Peyer's patch (tissue), 4 donors: ENCODE measurements around the gene MIER1. TPM values are rescaled to one million over a fixed set of nuclear protein-coding genes. Genes with fewer than 3 reads are reported as not detected.

Experiments
- DNase-seq, 3 donors: peaks; one replicate each; pipeline ENCODE4 v3.0.0-alpha.2; 2017 to 2019
- H3K27ac ChIP-seq, 4 donors: fragments of 200-600 bp; sonication (generic); one replicate each; pipeline ENCODE4 v1.5.1; 2016 to 2019
- H3K27me3 ChIP-seq, 2 donors: fragments of 200-600 bp; sonication (generic); one replicate each; pipeline ENCODE4 v1.5.1; 2019
- H3K36me3 ChIP-seq, 3 donors: fragments of 200-600 bp; sonication (generic); one replicate each; pipeline ENCODE4 v1.5.1; 2016 to 2019
- H3K4me1 ChIP-seq, 4 donors: fragments of 200-600 bp; sonication (generic); one replicate each; pipeline ENCODE4 v1.5.1; 2016 to 2019
- H3K4me3 ChIP-seq, 4 donors: fragments of 200-600 bp; sonication (generic); 1 replicate in 3 of 4; 2 replicates in 1 of 4; pipeline ENCODE4 v1.5.1; 2016 to 2019; ENCODE audit warnings: mild to moderate bottlenecking in 1 of 4
- H3K9me3 ChIP-seq, 4 donors: fragments of 200-600 bp; sonication (generic); one replicate each; pipeline ENCODE4 v1.5.1; 2016 to 2019; ENCODE audit warnings: mild to moderate bottlenecking in 1 of 4
- CTCF ChIP-seq, 6 experiments: fragments of 450-650 bp in 4 of 6; fragments of 200-600 bp in 2 of 6; sonication (generic) in 1 of 6; IDR thresholded peaks; one replicate each; pipeline ENCODE4 v1.5.1; 2017 to 2019; ENCODE audit warnings: antibody characterized with exemption in 6 of 6, mild to moderate bottlenecking in 3 of 6, moderate library complexity in 1 of 6
- POLR2A ChIP-seq, 2 donors: fragments of 450-650 bp; IDR thresholded peaks; one replicate each; pipeline ENCODE4 v1.5.1; 2017; ENCODE audit warnings: antibody characterized with exemption in 2 of 2, mild to moderate bottlenecking in 2 of 2, moderate library complexity in 2 of 2
- total RNA-seq, 4 donors: library from RNA; depleted of rRNA; stranded (reverse); fragments of >200 nt; gene quantifications; one replicate each; pipeline ENCODE4 v1.1.0, GENCODE V29; 2016

Gene MIER1
- total RNA-seq, 4 donors from 2014 or later, result 25.3 to 56.1 (median 39.5) TPM

GRCh38 chr1:67018574-67018973 lies 93.8 kb downstream of the MIER1 start:
- Histone ChIP-seq H3K27me3 (no peaks in the 10 kb centered on the region), H3K4me3 (no peak overlapping the region)
- no peak for DNase-seq

GRCh38 chr1:67019121-67019520 lies 94.3 kb downstream of the MIER1 start:
- TF ChIP-seq POLR2A (IDR thresholded peaks at IDR 0.05) (no peak), CTCF (IDR thresholded peaks at IDR 0.05) (no peak)
- H3K27me3 ChIP-seq, result no peaks in the 10 kb centered on the region
- H3K4me1 ChIP-seq, result no peaks in the 10 kb centered on the region
- H3K9me3 ChIP-seq, result no peaks in the 10 kb centered on the region
- H3K4me3 ChIP-seq, result no peak overlapping the region
- DNase-seq, result no peak
- peak overlapping the region in 2 of 4 donors; percentile 2 to 9 for H3K27ac ChIP-seq
- H3K36me3 ChIP-seq, result peaks cover 0 to 38% (median 0%) of the 10 kb centered on the region in 3 donors

More at GRCh38 chr1:67018574-67018973, 93.8 kb downstream of the MIER1 start:
- H3K36me3 ChIP-seq, result peaks cover 0 to 38% (median 0%) of the 10 kb centered on the region in 3 donors
- peak overlapping the region in 1 of 4 donors; percentile 6 for H3K27ac ChIP-seq
- no peaks in the 10 kb centered on the region for H3K4me1 ChIP-seq
- no peaks in the 10 kb centered on the region for H3K9me3 ChIP-seq
- TF ChIP-seq POLR2A (IDR thresholded peaks at IDR 0.05), result no peak
- no peak for TF ChIP-seq CTCF (IDR thresholded peaks at IDR 0.05)

- H3K9me3 ChIP-seq, result no peaks in the 10 kb centered on the region
- H3K4me3 ChIP-seq, result no peak overlapping the region
- no peak for DNase-seq
- peak overlapping the region in 2 of 4 donors; percentile 2 to 9 for H3K27ac ChIP-seq
- H3K4me1 ChIP-seq, result no peaks in the 10 kb centered on the region
- peaks cover 0 to 38% (median 0%) of the 10 kb centered on the region in 3 donors for H3K36me3 ChIP-seq
- TF ChIP-seq CTCF (IDR thresholded peaks at IDR 0.05) (no peak), POLR2A (IDR thresholded peaks at IDR 0.05) (no peak)
- H3K27me3 ChIP-seq, result no peaks in the 10 kb centered on the region
These were observed 94.9 kb downstream of the MIER1 start for GRCh38 chr1:67019600-67020136.

- no peaks in the 10 kb centered on the region for H3K9me3 ChIP-seq
- no peak for TF ChIP-seq POLR2A (IDR thresholded peaks at IDR 0.05)
- no peak for TF ChIP-seq CTCF (IDR thresholded peaks at IDR 0.05)
- H3K36me3 ChIP-seq, result peaks cover 0 to 38% (median 0%) of the 10 kb centered on the region in 3 donors
- DNase-seq, result no peak
- H3K4me1 ChIP-seq, result no peaks in the 10 kb centered on the region
- H3K27me3 ChIP-seq, result no peaks in the 10 kb centered on the region
- peak overlapping the region in 1 of 4 donors; percentile 9 for H3K27ac ChIP-seq
- no peak overlapping the region for H3K4me3 ChIP-seq
These were observed 95.5 kb downstream of the MIER1 start for GRCh38 chr1:67020304-67020703.

- H3K27ac ChIP-seq, result no peak overlapping the region
- no peak for DNase-seq
- H3K9me3 ChIP-seq, result no peaks in the 10 kb centered on the region
- no peak for TF ChIP-seq CTCF (IDR thresholded peaks at IDR 0.05)
- no peak for TF ChIP-seq POLR2A (IDR thresholded peaks at IDR 0.05)
- no peaks in the 10 kb centered on the region for H3K27me3 ChIP-seq
- H3K4me1 ChIP-seq, result no peaks in the 10 kb centered on the region
- H3K4me3 ChIP-seq, result no peak overlapping the region
- H3K36me3 ChIP-seq, result peaks cover 0 to 38% (median 0%) of the 10 kb centered on the region in 3 donors
These were observed 96.0 kb downstream of the MIER1 start for GRCh38 chr1:67020765-67021164.
